Left lung (tissue), 10 donors: ENCODE results near the gene CLIC5. TPM values are rescaled to one million over a fixed set of nuclear protein-coding genes. Genes with fewer than 3 reads are reported as not detected.
A peak's percentile ranks its signal among the peaks of the same experiment; 100 is the strongest.

Experiments used
- ATAC-seq: fragments of 200-7000 bp; cut with Tn5 transposase; one replicate; pipeline ENCODE4 v1.9.1; 2020; ENCODE audit warnings: moderate library complexity
- DNase-seq, 4 donors: peaks; one replicate each; pipeline ENCODE4 v3.0.0-alpha.2; 2013 to 2020
- H3K27ac ChIP-seq, 2 donors: fragments of 200-600 bp; sonication (generic) in 1 of 2; one replicate each; pipeline versions ENCODE4 v1.5.0 to v1.8.0; 2020 to 2021
- H3K27me3 ChIP-seq, 2 donors: fragments of 200-600 bp; sonication (generic) in 1 of 2; one replicate each; pipeline versions ENCODE4 v1.5.0 to v1.8.0; 2020 to 2021
- H3K36me3 ChIP-seq, 2 donors: fragments of 200-600 bp; sonication (generic) in 1 of 2; one replicate each; pipeline versions ENCODE4 v1.5.0 to v1.8.0; 2020 to 2021
- H3K4me1 ChIP-seq, 2 donors: fragments of 200-600 bp; one replicate each; pipeline ENCODE4 v1.8.0; 2021
- H3K4me3 ChIP-seq, 2 donors: fragments of 200-600 bp; sonication (generic) in 1 of 2; one replicate each; pipeline versions ENCODE4 v1.5.0 to v1.8.0; 2020 to 2021; ENCODE audit warnings: mild to moderate bottlenecking in 1 of 2
- H3K9me3 ChIP-seq, 2 donors: fragments of 200-600 bp; sonication (generic) in 1 of 2; one replicate each; pipeline versions ENCODE4 v1.5.0 to v1.8.0; 2020 to 2021
- CTCF ChIP-seq, 2 donors: fragments of 200-600 bp; sonication (generic) in 1 of 2; IDR thresholded peaks; one replicate each; pipeline versions ENCODE4 v1.5.0 to v1.8.0; 2021; ENCODE audit warnings: antibody characterized with exemption in 2 of 2
- intact Hi-C, 2 donors: fragments of 100-400 bp; cut with DNase I; formaldehyde crosslinking; loops; one replicate each; pipeline versions ENCODE4 v1.11.2 to v1.14.2; 2022
- polyA plus RNA-seq, 6 donors: library from polyadenylated mRNA; unstranded; fragments of 120-200 nt; gene quantifications; one replicate each; pipeline ENCODE4 v1.2.1, GENCODE V29; 2013; ENCODE audit not compliant: insufficient read length in 6 of 6
- total RNA-seq, 2 donors: library from RNA; stranded (reverse); fragmentation: NEBNext Ultra II Directional; extraction: Animal tissue kit (Norgen Biotek cat#: 25700); gene quantifications; one replicate each; pipeline ENCODE4 v1.2.1, GENCODE V29; 2021
- donor health status: DM: no; HTN: yes; CAD: no.
- donor health status: DM: no; HTN: no; CAD: no.

CLIC5 gene
- total and polyA plus RNA-seq, 8 donors: 8.8 to 179 (median 10.2) TPM

- no peaks in the 10 kb centered on the region for H3K27me3 ChIP-seq
- peaks cover 0 to 4% of the 10 kb centered on the region in 2 donors for H3K36me3 ChIP-seq
- TF ChIP-seq CTCF (IDR thresholded peaks at IDR 0.05): no peak
- no peak overlapping the region for H3K27ac ChIP-seq
- no peak overlapping the region for H3K4me3 ChIP-seq
- DNase-seq (no peak), ATAC-seq (no peak)
- H3K9me3 ChIP-seq: no peaks in the 10 kb centered on the region
- intact Hi-C loops: no loop called here
- H3K4me1 ChIP-seq: peaks cover 0 to 7% of the 10 kb centered on the region in 2 donors
Measured at GRCh38 chr6:45947807-45948206, 67.9 kb downstream of the CLIC5 start.

GRCh38 chr6:45946887-45947286 is 68.8 kb downstream of the CLIC5 start:
- Histone ChIP-seq H3K4me3 (no peak overlapping the region), H3K27me3 (no peaks in the 10 kb centered on the region), H3K4me1 (peaks cover 0 to 7% of the 10 kb centered on the region in 2 donors), H3K9me3 (no peaks in the 10 kb centered on the region), H3K27ac (no peak overlapping the region), H3K36me3 (peaks cover 0 to 4% of the 10 kb centered on the region in 2 donors)
- no peak for ATAC-seq
- no peak for TF ChIP-seq CTCF (IDR thresholded peaks at IDR 0.05)
- no peak for DNase-seq
- intact Hi-C loops: no loop called here

GRCh38 chr6:45946352-45946751 is 69.3 kb downstream of the CLIC5 start:
- Histone ChIP-seq H3K27me3 (no peaks in the 10 kb centered on the region), H3K27ac (no peak overlapping the region), H3K9me3 (no peaks in the 10 kb centered on the region), H3K4me1 (peaks cover 0 to 7% of the 10 kb centered on the region in 2 donors), H3K4me3 (no peak overlapping the region), H3K36me3 (peaks cover 0 to 4% of the 10 kb centered on the region in 2 donors)
- DNase-seq (peak; percentile 44 to 90 (median 68)), ATAC-seq (peak; percentile 53)
- intact Hi-C loops: no loop called here
- TF ChIP-seq CTCF (IDR thresholded peaks at IDR 0.05): peak in 1 of 2 donors; percentile 18

- no peak overlapping the region for H3K27ac ChIP-seq
- no peak overlapping the region for H3K4me3 ChIP-seq
- H3K27me3 ChIP-seq: no peaks in the 10 kb centered on the region
- H3K9me3 ChIP-seq: no peaks in the 10 kb centered on the region
- no peaks in the 10 kb centered on the region for H3K4me1 ChIP-seq
- no peak for TF ChIP-seq CTCF (IDR thresholded peaks at IDR 0.05)
- no peaks in the 10 kb centered on the region for H3K36me3 ChIP-seq
- no peak for ATAC-seq
- intact Hi-C loops: no loop called here
- no peak for DNase-seq
Measured at GRCh38 chr6:45942953-45943352, 72.7 kb downstream of the CLIC5 start.

GRCh38 chr6:45933855-45934254 is 81.8 kb downstream of the CLIC5 start:
- Histone ChIP-seq H3K27me3 (no peaks in the 10 kb centered on the region), H3K4me1 (peaks cover 0 to 4% of the 10 kb centered on the region in 2 donors), H3K36me3 (no peaks in the 10 kb centered on the region), H3K27ac (no peak overlapping the region), H3K9me3 (no peaks in the 10 kb centered on the region), H3K4me3 (no peak overlapping the region)
- no peak for TF ChIP-seq CTCF (IDR thresholded peaks at IDR 0.05)
- intact Hi-C loops: no loop called here
- ATAC-seq (no peak), DNase-seq (no peak)
